H1 (cell line): ENCODE measurements around the gene RXRA.

Experiments used
- BRCA1 ChIP-seq: IDR thresholded peaks from 2 replicates; pipeline ENCODE4 v1.6.1; 2012; ENCODE audit warnings: low read depth, low read length, improper control_type of control experiment
- CEBPB ChIP-seq: IDR thresholded peaks from 2 replicates; pipeline ENCODE4 v1.6.1; 2012; ENCODE audit warnings: low read depth, low read length
- EP300 ChIP-seq, 2 experiments: IDR thresholded peaks; 1 replicate in 1 of 2; 2 replicates in 1 of 2; pipeline ENCODE4 v1.6.1; 2011 to 2012; ENCODE audit warnings: low read depth in 2 of 2, low read length in 2 of 2, mild to moderate bottlenecking in 2 of 2, borderline replicate concordance in 1 of 2, inconsistent platforms in 1 of 2, moderate library complexity in 1 of 2
- EZH2 ChIP-seq: fragments of 200-600 bp; sonication (generic); IDR thresholded peaks from 2 replicates; pipeline ENCODE4 v1.7.1; 2012; ENCODE audit warnings: low read depth, mild to moderate bottlenecking, moderate library complexity, low read length, inconsistent platforms; ENCODE audit not compliant: severe bottlenecking
- JUND ChIP-seq: IDR thresholded peaks from 2 replicates; pipeline ENCODE4 v1.6.1; 2011; ENCODE audit warnings: mild to moderate bottlenecking, improper control_type of control experiment, low read length
- POLR2A ChIP-seq, 2 experiments: IDR thresholded peaks; 1 replicate in 1 of 2; 2 replicates in 1 of 2; pipeline ENCODE4 v1.6.1; 2011; ENCODE audit warnings: low read depth in 2 of 2, low read length in 2 of 2, mild to moderate bottlenecking in 2 of 2; ENCODE audit errors: control extremely low read depth in 1 of 2
- POLR2AphosphoS5 ChIP-seq: IDR thresholded peaks from 2 replicates; pipeline ENCODE4 v1.6.1; 2011; ENCODE audit warnings: low read depth, low read length
- RAD21 ChIP-seq, 2 experiments: IDR thresholded peaks in 1 of 2; conservative IDR thresholded peaks in 1 of 2; 2 replicates each; pipeline ENCODE4 v1.6.1; 2011; ENCODE audit warnings: low read depth in 2 of 2, low read length in 2 of 2, improper control_type of control experiment in 1 of 2, inconsistent platforms in 1 of 2, mild to moderate bottlenecking in 1 of 2, moderate library complexity in 1 of 2
- RFX5 ChIP-seq: IDR thresholded peaks from 2 replicates; pipeline ENCODE4 v1.6.1; 2011; ENCODE audit warnings: low read depth, low read length, improper control_type of control experiment, borderline replicate concordance
- SP1 ChIP-seq: IDR thresholded peaks from 2 replicates; pipeline ENCODE4 v1.6.1; 2011; ENCODE audit warnings: low read depth, low read length
- SP2 ChIP-seq: IDR thresholded peaks from 2 replicates; pipeline ENCODE4 v1.6.1; 2012; ENCODE audit warnings: mild to moderate bottlenecking, low read length, inconsistent platforms
- SP4 ChIP-seq: IDR thresholded peaks from 2 replicates; pipeline ENCODE4 v1.6.1; 2012; ENCODE audit warnings: low read length, inconsistent platforms
- TAF1 ChIP-seq: IDR thresholded peaks from 2 replicates; pipeline ENCODE4 v1.6.1; 2011; ENCODE audit warnings: mild to moderate bottlenecking, low read depth, low read length
- TF ChIP-seq, protein P1 (sequence below), 3 experiments: IDR thresholded peaks; 1 replicate in 2 of 3; 2 replicates in 1 of 3; pipeline versions ENCODE4 v1.5.1 to v1.6.1; 2011; ENCODE audit warnings: low read length in 3 of 3, mild to moderate bottlenecking in 3 of 3, inconsistent platforms in 2 of 3, low read depth in 1 of 3, moderate library complexity in 1 of 3; ENCODE audit not compliant: insufficient read depth in 1 of 3; ENCODE audit errors: control extremely low read depth in 1 of 3

DNA sequence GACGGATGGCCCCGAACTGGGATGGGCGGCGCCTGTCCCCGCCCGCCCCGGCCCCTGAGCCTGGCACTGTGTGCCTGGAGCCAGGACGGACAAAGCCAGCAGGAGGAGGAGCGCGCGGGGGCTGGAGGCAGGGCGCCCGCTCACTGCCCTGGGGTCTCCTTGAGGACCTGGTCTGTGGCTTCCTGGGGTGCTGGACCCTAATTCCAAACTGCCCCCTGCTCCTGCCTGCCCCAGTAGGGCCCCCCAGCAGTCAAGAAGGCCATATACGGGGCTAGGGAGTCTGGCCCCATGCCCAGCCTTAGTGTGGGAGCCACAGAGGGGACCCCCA is 29.2 kb upstream of the RXRA start:
- TF ChIP-seq SP4, result no peak
- TF ChIP-seq, protein P1, sequence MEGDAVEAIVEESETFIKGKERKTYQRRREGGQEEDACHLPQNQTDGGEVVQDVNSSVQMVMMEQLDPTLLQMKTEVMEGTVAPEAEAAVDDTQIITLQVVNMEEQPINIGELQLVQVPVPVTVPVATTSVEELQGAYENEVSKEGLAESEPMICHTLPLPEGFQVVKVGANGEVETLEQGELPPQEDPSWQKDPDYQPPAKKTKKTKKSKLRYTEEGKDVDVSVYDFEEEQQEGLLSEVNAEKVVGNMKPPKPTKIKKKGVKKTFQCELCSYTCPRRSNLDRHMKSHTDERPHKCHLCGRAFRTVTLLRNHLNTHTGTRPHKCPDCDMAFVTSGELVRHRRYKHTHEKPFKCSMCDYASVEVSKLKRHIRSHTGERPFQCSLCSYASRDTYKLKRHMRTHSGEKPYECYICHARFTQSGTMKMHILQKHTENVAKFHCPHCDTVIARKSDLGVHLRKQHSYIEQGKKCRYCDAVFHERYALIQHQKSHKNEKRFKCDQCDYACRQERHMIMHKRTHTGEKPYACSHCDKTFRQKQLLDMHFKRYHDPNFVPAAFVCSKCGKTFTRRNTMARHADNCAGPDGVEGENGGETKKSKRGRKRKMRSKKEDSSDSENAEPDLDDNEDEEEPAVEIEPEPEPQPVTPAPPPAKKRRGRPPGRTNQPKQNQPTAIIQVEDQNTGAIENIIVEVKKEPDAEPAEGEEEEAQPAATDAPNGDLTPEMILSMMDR (IDR thresholded peaks at IDR 0.05; ENCODE audit: control extremely low read depth in 1 of 3, insufficient read depth in 1 of 3, low read depth in 1 of 3, low read length in 3 of 3), result no peak
- no peak for TF ChIP-seq JUND
- no peak for TF ChIP-seq POLR2AphosphoS5
- no peak for TF ChIP-seq POLR2A (IDR thresholded peaks at IDR 0.05; ENCODE audit: control extremely low read depth in 1 of 2, low read depth in 2 of 2, low read length in 2 of 2)
- TF ChIP-seq EZH2, result no peak
- no peak for TF ChIP-seq CEBPB
- no peak for TF ChIP-seq BRCA1
- TF ChIP-seq TAF1, result no peak
- no peak for TF ChIP-seq RAD21 (IDR thresholded peaks at IDR 0.05 in 1 of 2, conservative IDR thresholded peaks at IDR 0.05 in 1 of 2; ENCODE audit: low read depth in 2 of 2, low read length in 2 of 2)
- no peak for TF ChIP-seq RFX5
- no peak for TF ChIP-seq SP2
- no peak for TF ChIP-seq EP300 (IDR thresholded peaks at IDR 0.05; ENCODE audit: borderline replicate concordance in 1 of 2, low read depth in 2 of 2, low read length in 2 of 2)
- TF ChIP-seq SP1, result no peak
